Breast epithelium (tissue), 4 donors: Measurements from ENCODE around the gene TMEM220. TPM values are rescaled to one million over a fixed set of nuclear protein-coding genes. Genes with fewer than 3 reads are reported as not detected.

ENCODE experiments used
- DNase-seq, 2 donors: peaks; one replicate each; pipeline ENCODE4 v3.0.0-alpha.2; 2019; ENCODE audit warnings: low spot score in 2 of 2
- H3K27ac ChIP-seq, 2 donors: fragments of 200-600 bp; sonication (generic) in 1 of 2; one replicate each; pipeline ENCODE4 v1.5.1; 2016 to 2019; ENCODE audit warnings: mild to moderate bottlenecking in 1 of 2
- H3K27me3 ChIP-seq, 2 donors: fragments of 200-600 bp; sonication (generic) in 1 of 2; one replicate each; pipeline versions ENCODE4 v1.5.1 to v1.6.0; 2017 to 2019; ENCODE audit warnings: control low read depth in 1 of 2, mild to moderate bottlenecking in 1 of 2
- H3K36me3 ChIP-seq: fragments of 200-600 bp; one replicate; pipeline ENCODE4 v1.5.1; 2019
- H3K4me1 ChIP-seq, 2 donors: fragments of 200-600 bp; sonication (generic); one replicate each; pipeline ENCODE4 v1.5.1; 2016 to 2019; ENCODE audit warnings: control low read depth in 1 of 2
- H3K4me3 ChIP-seq, 3 donors: fragments of 200-600 bp; sonication (generic); 1 replicate in 2 of 3; 2 replicates in 1 of 3; pipeline ENCODE4 v1.5.1; 2016 to 2019; ENCODE audit warnings: mild to moderate bottlenecking in 3 of 3, moderate library complexity in 2 of 3
- H3K9me3 ChIP-seq, 2 donors: fragments of 200-600 bp; sonication (generic) in 1 of 2; one replicate each; pipeline ENCODE4 v1.5.1; 2016 to 2019; ENCODE audit warnings: control low read depth in 1 of 2
- POLR2A ChIP-seq: fragments of 450-650 bp; IDR thresholded peaks from one replicate; pipeline ENCODE4 v1.6.1; 2016; ENCODE audit warnings: antibody characterized with exemption, mild to moderate bottlenecking, moderate library complexity
- POLR2AphosphoS5 ChIP-seq, 3 donors: sonication (generic); formaldehyde crosslinking; IDR thresholded peaks; one replicate each; pipeline ENCODE4 v1.6.1; 2017; ENCODE audit warnings: antibody characterized with exemption in 3 of 3
- intact Hi-C: fragments of 100-400 bp; cut with DNase I; formaldehyde crosslinking; loops from one replicate; pipeline ENCODE4 v1.15.1; 2023; ENCODE audit warnings: low total_unique reads
- total RNA-seq, 3 donors: library from RNA; depleted of rRNA; stranded (reverse); fragments of >200 nt; gene quantifications; one replicate each; pipeline ENCODE4 v1.1.0, GENCODE V29; 2016
- TF ChIP-seq, protein P1 (sequence below), 3 donors: fragments of 450-650 bp; IDR thresholded peaks; one replicate each; pipeline ENCODE4 v1.5.1; 2016 to 2017; ENCODE audit warnings: antibody characterized with exemption in 3 of 3, mild to moderate bottlenecking in 3 of 3, moderate library complexity in 3 of 3

The TMEM220 gene
- total RNA-seq, 3 donors from 2014 or later, result 8.5 to 13.4 (median 9.5) TPM

- H3K4me1 ChIP-seq, result peaks cover 0 to 3% of the 10 kb centered on the region in 2 donors
- H3K36me3 ChIP-seq, result no peaks in the 10 kb centered on the region
- no peak for DNase-seq
- peak overlapping the region; percentile 67 to 68 for H3K27ac ChIP-seq
- H3K4me3 ChIP-seq, result no peak overlapping the region
- TF ChIP-seq POLR2AphosphoS5 (IDR thresholded peaks at IDR 0.05) (no peak), POLR2A (no peak)
- TF ChIP-seq, protein P1, sequence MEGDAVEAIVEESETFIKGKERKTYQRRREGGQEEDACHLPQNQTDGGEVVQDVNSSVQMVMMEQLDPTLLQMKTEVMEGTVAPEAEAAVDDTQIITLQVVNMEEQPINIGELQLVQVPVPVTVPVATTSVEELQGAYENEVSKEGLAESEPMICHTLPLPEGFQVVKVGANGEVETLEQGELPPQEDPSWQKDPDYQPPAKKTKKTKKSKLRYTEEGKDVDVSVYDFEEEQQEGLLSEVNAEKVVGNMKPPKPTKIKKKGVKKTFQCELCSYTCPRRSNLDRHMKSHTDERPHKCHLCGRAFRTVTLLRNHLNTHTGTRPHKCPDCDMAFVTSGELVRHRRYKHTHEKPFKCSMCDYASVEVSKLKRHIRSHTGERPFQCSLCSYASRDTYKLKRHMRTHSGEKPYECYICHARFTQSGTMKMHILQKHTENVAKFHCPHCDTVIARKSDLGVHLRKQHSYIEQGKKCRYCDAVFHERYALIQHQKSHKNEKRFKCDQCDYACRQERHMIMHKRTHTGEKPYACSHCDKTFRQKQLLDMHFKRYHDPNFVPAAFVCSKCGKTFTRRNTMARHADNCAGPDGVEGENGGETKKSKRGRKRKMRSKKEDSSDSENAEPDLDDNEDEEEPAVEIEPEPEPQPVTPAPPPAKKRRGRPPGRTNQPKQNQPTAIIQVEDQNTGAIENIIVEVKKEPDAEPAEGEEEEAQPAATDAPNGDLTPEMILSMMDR (IDR thresholded peaks at IDR 0.05), result no peak
- intact Hi-C loops, result no loop called here
- H3K9me3 ChIP-seq, result no peaks in the 10 kb centered on the region
- H3K27me3 ChIP-seq, result no peaks in the 10 kb centered on the region
These were observed 25.8 kb upstream of the TMEM220 start for GRCh38 chr17:10755592-10756127.

GRCh38 chr17:10754861-10755591, 25.2 kb upstream of the TMEM220 start:
- no peak for DNase-seq
- no peak for TF ChIP-seq POLR2A
- TF ChIP-seq, protein P1 (IDR thresholded peaks at IDR 0.05), result no peak
- TF ChIP-seq POLR2AphosphoS5 (IDR thresholded peaks at IDR 0.05), result no peak
- Histone ChIP-seq H3K27me3 (no peaks in the 10 kb centered on the region), H3K27ac (peak overlapping the region; percentile 40 to 67), H3K9me3 (no peaks in the 10 kb centered on the region), H3K4me1 (peaks cover 0 to 3% of the 10 kb centered on the region in 2 donors), H3K36me3 (no peaks in the 10 kb centered on the region), H3K4me3 (no peak overlapping the region)
- intact Hi-C loops, result loop anchor here (5.0 kb wide), 2 partner anchors 82 to 1137 kb away; partner anchors contain the start of gene PIRT

GRCh38 chr17:10754109-10754508, 24.3 kb upstream of the TMEM220 start:
- no peak overlapping the region for H3K27ac ChIP-seq
- H3K36me3 ChIP-seq, result no peaks in the 10 kb centered on the region
- H3K9me3 ChIP-seq, result no peaks in the 10 kb centered on the region
- TF ChIP-seq, protein P1 (IDR thresholded peaks at IDR 0.05), result peak in 1 of 3 donors; percentile 19
- TF ChIP-seq POLR2A (no peak), POLR2AphosphoS5 (IDR thresholded peaks at IDR 0.05) (no peak)
- H3K27me3 ChIP-seq, result no peaks in the 10 kb centered on the region
- peaks cover 0 to 3% of the 10 kb centered on the region in 2 donors for H3K4me1 ChIP-seq
- intact Hi-C loops, result loop anchor here (5.0 kb wide), 2 partner anchors 83 to 1138 kb away; partner anchors contain the start of gene PIRT
- no peak overlapping the region for H3K4me3 ChIP-seq
- no peak for DNase-seq

DNA sequence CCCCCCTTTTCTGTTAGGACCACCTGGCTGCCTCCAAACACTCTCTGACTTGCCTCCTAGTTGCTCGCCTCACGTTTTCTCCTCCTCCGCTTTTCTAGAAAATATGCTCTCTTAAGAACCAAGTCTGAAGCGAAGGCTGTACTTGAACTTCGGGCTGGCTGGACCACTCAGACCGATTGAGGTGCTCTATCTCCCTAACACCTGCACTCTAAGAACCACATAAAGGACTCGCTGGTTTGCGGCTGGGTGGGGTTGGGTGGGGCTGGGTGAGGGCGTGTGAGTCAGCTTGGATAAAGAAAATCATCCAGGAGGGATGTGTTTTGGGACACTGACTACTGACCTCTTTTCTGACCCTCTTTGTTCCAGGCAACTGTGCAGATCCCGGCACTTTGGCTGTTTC, 22.9 kb upstream of the TMEM220 start:
- H3K27ac ChIP-seq, result no peak overlapping the region
- no peak for DNase-seq
- no peaks in the 10 kb centered on the region for H3K36me3 ChIP-seq
- H3K4me3 ChIP-seq, result no peak overlapping the region
- no peaks in the 10 kb centered on the region for H3K9me3 ChIP-seq
- H3K27me3 ChIP-seq, result no peaks in the 10 kb centered on the region
- H3K4me1 ChIP-seq, result peaks cover 0 to 3% of the 10 kb centered on the region in 2 donors
- intact Hi-C loops, result loop anchor here (5.0 kb wide), 2 partner anchors 85 to 1140 kb away; partner anchors contain the start of gene PIRT
- TF ChIP-seq POLR2A (no peak), POLR2AphosphoS5 (IDR thresholded peaks at IDR 0.05) (no peak)
- TF ChIP-seq, protein P1 (IDR thresholded peaks at IDR 0.05), result no peak

DNA sequence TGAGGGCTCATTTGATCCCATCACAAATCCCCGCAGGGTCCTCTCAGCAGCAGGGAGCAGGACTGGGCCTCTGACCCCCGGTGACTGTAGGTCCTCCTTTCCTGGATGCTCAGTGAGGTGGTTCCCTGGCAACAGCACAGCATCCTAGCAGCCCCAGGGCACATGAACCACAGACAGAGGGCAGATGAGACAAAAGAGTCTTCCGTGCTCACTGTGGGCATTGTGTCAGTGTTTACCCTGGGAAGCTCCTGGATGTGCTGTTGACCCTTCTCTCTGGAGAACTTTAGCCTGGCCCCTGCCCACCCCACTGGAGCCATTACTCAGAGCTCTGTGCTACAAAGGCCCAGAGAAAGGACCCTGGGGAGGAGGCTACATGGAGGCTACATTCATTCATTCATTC, 21.7 kb upstream of the TMEM220 start:
- peaks cover 0 to 3% of the 10 kb centered on the region in 2 donors for H3K4me1 ChIP-seq
- H3K27me3 ChIP-seq, result no peaks in the 10 kb centered on the region
- no peak for DNase-seq
- no peak overlapping the region for H3K4me3 ChIP-seq
- H3K27ac ChIP-seq, result no peak overlapping the region
- H3K36me3 ChIP-seq, result no peaks in the 10 kb centered on the region
- H3K9me3 ChIP-seq, result no peaks in the 10 kb centered on the region
- TF ChIP-seq POLR2AphosphoS5 (IDR thresholded peaks at IDR 0.05), result no peak
- no peak for TF ChIP-seq POLR2A
- TF ChIP-seq, protein P1 (IDR thresholded peaks at IDR 0.05), result no peak
- intact Hi-C loops, result loop anchor here (5.0 kb wide), 2 partner anchors 86 to 1141 kb away; partner anchors contain the start of gene PIRT
